ENCODE results near the gene TBC1D9B. TPM values are rescaled to one million over a fixed set of nuclear protein-coding genes. Genes with fewer than 3 reads are reported as not detected.
A peak's percentile ranks its signal among the peaks of the same experiment; 100 is the strongest.

Gene TBC1D9B
- total and polyA plus RNA-seq, 2 of the 13 experiments (the other 11 are each of a cell fraction or from before 2014, with no cell fraction given) = 35.0 to 50.0 TPM

DNA sequence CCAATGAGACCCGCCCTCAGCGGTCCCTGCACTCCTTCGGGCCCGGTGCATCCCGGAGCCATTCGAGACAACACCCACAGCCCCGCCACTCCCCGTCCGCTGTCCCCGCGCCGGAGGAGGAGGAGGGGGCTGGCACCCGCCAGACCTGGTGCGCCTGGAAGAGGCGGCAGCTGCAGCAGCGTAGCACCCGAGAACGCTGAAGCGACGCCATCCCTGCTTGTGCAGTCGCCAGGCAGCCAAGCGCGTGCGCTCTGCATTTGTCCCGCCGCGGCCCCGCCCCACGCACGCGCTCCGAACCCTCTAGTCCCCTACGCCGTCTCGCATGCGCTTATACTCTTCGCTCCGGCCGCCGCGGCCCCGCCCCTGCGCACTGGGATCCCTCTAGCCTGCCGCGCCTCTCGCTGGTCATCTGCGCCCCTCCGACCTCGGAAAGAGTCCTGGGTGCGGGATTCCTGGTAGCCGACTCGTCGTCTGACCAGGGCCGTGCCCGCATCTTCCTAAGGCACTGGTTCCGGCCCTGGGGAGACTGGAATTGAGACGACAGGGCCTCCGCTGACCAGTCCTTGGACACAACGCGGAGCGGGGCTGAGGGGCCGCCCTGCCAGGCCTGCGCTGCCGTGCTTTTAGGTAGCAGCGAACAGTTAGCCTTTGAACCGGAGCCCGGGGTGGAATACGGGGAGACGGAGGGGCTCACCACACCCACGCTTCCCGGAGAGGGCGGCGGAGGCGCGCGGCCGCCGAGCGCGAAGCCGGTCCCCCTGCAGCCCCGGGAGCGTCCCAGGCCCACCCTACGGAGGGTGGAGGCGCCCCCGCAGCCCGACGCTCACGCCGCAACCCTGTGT, 48.9 kb downstream of the TBC1D9B start, which contains the start of gene MRNIP (continued):
- TF ChIP-seq AFF4 (CRISPR knock-in tag; IDR thresholded peaks at IDR 0.05) (no peak), ZNF609 (CRISPR knock-in tag; IDR thresholded peaks at IDR 0.05; ENCODE audit: borderline replicate concordance) (no peak; the same call in 1 of the 2 replicates), MXD3 (CRISPR knock-in tag; IDR thresholded peaks at IDR 0.05) (peak; percentile 56), ZNF383 (CRISPR knock-in tag; IDR thresholded peaks at IDR 0.05; ENCODE audit: borderline replicate concordance) (no peak; the same call in 1 of the 2 replicates), ZBTB20 (CRISPR knock-in tag; IDR thresholded peaks at IDR 0.05; ENCODE audit: borderline replicate concordance, low read depth) (peak; percentile 91), ZFP36L1 (CRISPR knock-in tag; IDR thresholded peaks at IDR 0.05) (no peak), ZNF230 (CRISPR knock-in tag; IDR thresholded peaks at IDR 0.05) (peak; percentile 72; the same call in 1 of the 2 replicates), TCF12 (IDR thresholded peaks at IDR 0.05) (no peak), TCF12 (CRISPR knock-in tag; IDR thresholded peaks at IDR 0.05) (no peak), SALL1 (CRISPR knock-in tag; IDR thresholded peaks at IDR 0.05) (peak; percentile 91), ZMAT5 (CRISPR knock-in tag; IDR thresholded peaks at IDR 0.05; ENCODE audit: borderline replicate concordance, low read depth) (no peak), STAT5B (CRISPR knock-in tag; IDR thresholded peaks at IDR 0.05) (peak; percentile 12; the same call in 1 of the 2 replicates)
- TF ChIP-seq, protein P1, sequence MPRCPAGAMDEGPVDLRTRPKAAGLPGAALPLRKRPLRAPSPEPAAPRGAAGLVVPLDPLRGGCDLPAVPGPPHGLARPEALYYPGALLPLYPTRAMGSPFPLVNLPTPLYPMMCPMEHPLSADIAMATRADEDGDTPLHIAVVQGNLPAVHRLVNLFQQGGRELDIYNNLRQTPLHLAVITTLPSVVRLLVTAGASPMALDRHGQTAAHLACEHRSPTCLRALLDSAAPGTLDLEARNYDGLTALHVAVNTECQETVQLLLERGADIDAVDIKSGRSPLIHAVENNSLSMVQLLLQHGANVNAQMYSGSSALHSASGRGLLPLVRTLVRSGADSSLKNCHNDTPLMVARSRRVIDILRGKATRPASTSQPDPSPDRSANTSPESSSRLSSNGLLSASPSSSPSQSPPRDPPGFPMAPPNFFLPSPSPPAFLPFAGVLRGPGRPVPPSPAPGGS (CRISPR knock-in tag; IDR thresholded peaks at IDR 0.05) = peak; percentile 88

Data from HepG2 (cell line).